Activated T-cell treated with anti-CD3 and anti-CD28 coated beads for 1 hour (primary cell): ENCODE results near the gene OR4A5.
"Not testable (repeated sequence)": the region's sequence is repeated elsewhere in the genome, so short reads cannot be mapped to it uniquely, and the experiment has no call there.

ENCODE experiments used
- DNase-seq: peaks from one replicate; pipeline ENCODE4 v3.0.0-alpha.2; 2020; ENCODE audit warnings: low read depth

OR4A5 gene

GRCh38 chr11:54706532-54706931 is at the start of gene OR4A5:
Gene OR4A5, plus strand, starts transcription at chr11:54706832. Its CDS starts 53 bp downstream, at chr11:54706885.
- not testable (repeated sequence) for DNase-seq

DNA sequence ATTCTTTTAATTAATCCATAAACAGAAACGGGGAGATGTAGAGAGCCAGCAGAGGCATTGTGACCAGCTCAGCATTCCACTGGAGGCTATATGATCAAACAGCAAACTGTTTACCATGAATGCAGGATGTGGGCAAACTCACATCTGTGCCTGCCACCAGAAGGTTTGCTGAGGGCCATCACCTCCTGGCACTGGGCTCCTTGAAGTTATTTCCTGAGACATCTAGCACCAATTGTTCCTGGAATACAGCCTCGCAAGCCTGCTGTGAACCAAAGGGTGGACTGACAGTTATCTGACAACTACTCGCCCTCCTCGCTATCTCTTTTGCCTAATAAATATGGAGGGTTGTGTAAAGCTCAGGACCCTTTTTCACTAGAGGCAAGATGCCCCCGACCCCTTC is 13.5 kb downstream of the OR4A5 start:
- DNase-seq: not testable (repeated sequence)
